Effector memory CD8-positive, alpha-beta T cell (primary cell): ENCODE data around the gene KCNH2.
A peak's percentile ranks its signal among the peaks of the same experiment; 100 is the strongest.

Source experiments
- ATAC-seq: fragments of 150-1000 bp; cut with Tn5 transposase; replicated peaks from 2 replicates; pipeline ENCODE4 v1.10.0; 2021; ENCODE audit warnings: mild to moderate bottlenecking, moderate library complexity
- DNase-seq, 3 experiments: peaks; one replicate each; pipeline ENCODE4 v3.0.0; 2021
- H3K27ac Mint-ChIP-seq, 2 donors: one replicate each; pipeline ENCODE4 v1.8.0; 2022; ENCODE audit warnings: mild to moderate bottlenecking in 2 of 2, mixed read lengths in 2 of 2, moderate library complexity in 2 of 2
- H3K27me3 Mint-ChIP-seq, 2 donors: one replicate each; pipeline ENCODE4 v1.8.0; 2022; ENCODE audit warnings: mixed read lengths in 2 of 2
- H3K36me3 Mint-ChIP-seq: one replicate; pipeline ENCODE4 v1.8.0; 2022; ENCODE audit warnings: mild to moderate bottlenecking, moderate library complexity, mixed read lengths; ENCODE audit not compliant: insufficient read depth
- H3K4me1 Mint-ChIP-seq, 2 donors: one replicate each; pipeline ENCODE4 v1.8.0; 2022; ENCODE audit warnings: low read depth in 2 of 2, mixed read lengths in 2 of 2
- H3K4me3 Mint-ChIP-seq, 2 donors: one replicate each; pipeline ENCODE4 v1.8.0; 2022; ENCODE audit warnings: mild to moderate bottlenecking in 2 of 2, mixed read lengths in 2 of 2, moderate library complexity in 2 of 2
- H3K9me3 Mint-ChIP-seq, 2 donors: one replicate each; pipeline ENCODE4 v1.8.0; 2022; ENCODE audit warnings: mixed read lengths in 2 of 2

KCNH2 gene

DNA sequence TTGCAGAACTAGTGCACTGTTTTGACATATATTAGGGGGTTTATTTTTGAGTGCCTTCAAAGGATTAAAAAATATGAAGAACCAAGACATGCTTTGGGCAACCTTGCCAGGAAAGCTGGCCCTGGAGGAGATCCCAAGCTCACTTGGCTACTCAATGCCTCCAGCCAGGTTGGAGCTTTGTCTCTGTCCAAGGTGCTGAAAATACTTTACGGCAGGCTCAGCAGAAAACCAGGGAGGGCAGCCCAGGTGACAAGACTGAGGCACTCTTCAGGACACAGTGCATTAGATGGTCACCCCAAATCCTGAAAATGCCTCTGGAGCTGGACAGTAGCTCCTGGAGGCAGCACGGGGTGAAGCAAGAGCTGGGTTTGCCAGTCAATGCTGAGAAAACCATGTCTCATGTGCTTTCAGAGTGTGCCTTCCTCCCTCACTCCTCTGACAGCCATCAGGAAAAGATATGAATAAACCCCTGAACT is 5.8 kb upstream of the KCNH2 start:
- peak; percentile 31 to 37 (median 36) for DNase-seq
- no peak for ATAC-seq
- Mint-ChIP-seq H3K4me3 (no peak overlapping the region), H3K27ac (no peak overlapping the region), H3K36me3 (peaks cover 11% of the 10 kb centered on the region), H3K9me3 (no peaks in the 10 kb centered on the region), H3K27me3 (peaks cover 43 to 80% of the 10 kb centered on the region in 2 donors), H3K4me1 (peaks cover 16% of the 10 kb centered on the region in 2 donors)

DNA sequence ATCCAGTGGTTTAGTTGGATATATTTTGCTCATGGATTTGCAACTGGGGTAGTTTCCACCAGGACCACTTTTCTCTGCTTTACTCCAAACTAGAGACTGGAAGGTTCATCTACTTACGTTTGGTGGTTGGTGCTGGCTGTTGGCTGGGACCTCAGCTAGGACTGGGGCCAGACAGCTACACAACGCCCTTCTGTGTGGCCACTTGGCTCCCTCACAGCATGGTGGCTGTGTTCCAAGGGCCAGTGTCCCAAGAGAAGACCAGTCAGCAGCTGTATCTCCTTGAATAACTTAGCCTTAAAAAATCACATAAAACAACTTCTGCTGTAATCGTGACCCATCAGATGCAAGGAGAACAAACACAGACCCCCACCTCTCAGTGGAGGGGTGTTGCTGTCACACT is 4.2 kb upstream of the KCNH2 start:
- H3K27me3 Mint-ChIP-seq = peaks cover 43 to 77% of the 10 kb centered on the region in 2 donors
- H3K36me3 Mint-ChIP-seq = peaks cover 17% of the 10 kb centered on the region
- no peaks in the 10 kb centered on the region for H3K9me3 Mint-ChIP-seq
- H3K4me1 Mint-ChIP-seq = peaks cover 14 to 18% of the 10 kb centered on the region in 2 donors
- no peak overlapping the region for H3K27ac Mint-ChIP-seq
- no peak for DNase-seq
- no peak for ATAC-seq
- no peak overlapping the region for H3K4me3 Mint-ChIP-seq

DNA sequence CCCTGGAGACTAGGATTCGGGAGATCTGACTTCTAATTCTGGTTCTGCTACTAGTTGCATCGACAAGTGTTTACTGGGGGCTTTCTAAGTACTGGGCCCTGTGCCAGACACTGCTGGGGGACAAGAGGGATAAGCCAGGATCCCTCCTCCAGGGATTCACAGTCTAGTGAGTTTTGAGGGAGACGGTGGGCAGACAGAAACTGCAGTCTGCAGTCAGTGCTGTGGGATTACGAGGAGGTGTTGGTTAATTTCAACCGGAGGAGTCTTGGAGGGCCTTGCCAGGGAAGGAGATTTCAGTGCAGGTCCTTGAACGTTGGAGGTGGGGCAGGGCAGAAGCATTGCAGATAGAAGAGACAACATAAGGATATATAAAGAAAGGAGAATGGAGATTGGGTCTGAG is 3.5 kb upstream of the KCNH2 start:
- DNase-seq (no peak), ATAC-seq (no peak)
- Mint-ChIP-seq H3K27me3 (peaks cover 50 to 77% of the 10 kb centered on the region in 2 donors), H3K4me1 (peaks cover 21 to 25% of the 10 kb centered on the region in 2 donors), H3K27ac (no peak overlapping the region), H3K9me3 (no peaks in the 10 kb centered on the region), H3K36me3 (peaks cover 20% of the 10 kb centered on the region), H3K4me3 (no peak overlapping the region)

DNA sequence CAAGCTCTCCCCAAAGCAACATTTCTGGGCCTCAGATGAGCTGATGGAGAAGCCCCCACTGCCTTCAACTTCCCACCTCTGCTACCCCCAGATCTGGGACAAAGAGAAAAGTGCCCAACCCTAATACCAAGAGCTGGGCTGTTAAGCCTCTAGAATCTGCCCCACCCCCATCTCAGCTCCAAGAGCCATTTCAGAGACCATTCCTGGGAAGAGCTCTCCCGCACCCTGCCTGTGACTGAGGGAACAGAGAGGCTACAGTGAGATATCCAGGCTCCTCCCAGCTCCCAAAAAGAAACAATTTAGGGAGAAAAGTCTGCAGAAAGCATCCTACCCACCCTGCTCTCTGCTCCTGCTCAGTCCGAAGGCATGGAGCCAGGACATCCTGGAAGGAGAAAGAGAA is 2.5 kb upstream of the KCNH2 start:
- Mint-ChIP-seq H3K4me3 (no peak overlapping the region), H3K27ac (no peak overlapping the region), H3K4me1 (peaks cover 16 to 19% of the 10 kb centered on the region in 2 donors), H3K36me3 (peaks cover 17% of the 10 kb centered on the region), H3K9me3 (no peaks in the 10 kb centered on the region), H3K27me3 (peaks cover 57 to 77% of the 10 kb centered on the region in 2 donors)
- ATAC-seq = no peak
- no peak for DNase-seq

DNA sequence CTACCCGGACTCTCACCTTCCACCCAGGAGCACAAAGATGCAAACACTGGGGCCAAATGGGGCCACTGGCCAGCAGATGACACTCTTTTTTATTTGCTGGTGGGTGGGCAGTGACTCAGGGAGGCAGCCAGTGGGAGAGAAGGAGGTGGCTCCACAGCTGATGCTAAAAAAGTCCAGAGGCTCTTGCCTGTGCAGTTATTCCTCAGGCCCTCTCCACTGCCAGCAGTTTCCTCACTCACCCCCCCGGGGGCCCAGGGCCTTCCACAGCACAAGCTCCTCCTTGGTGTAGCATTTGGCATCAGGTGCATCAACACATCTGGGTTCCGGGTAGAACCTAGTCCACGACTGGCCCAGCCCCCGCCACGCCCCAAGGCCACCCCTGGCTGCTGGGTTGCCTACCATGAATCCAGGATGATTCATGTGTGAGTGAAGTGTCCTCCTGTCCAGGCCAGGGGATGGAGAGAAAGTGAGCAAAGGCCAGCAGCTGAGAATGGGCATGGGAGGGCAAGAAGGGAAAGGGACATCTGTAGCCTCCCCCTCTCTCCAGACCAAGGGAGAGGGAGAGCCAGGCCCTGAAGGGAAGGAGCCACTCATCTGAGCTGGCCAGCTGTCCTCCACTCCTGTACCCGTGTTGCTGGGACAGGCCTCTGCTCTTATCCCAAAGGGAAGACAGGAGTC is 1.7 kb upstream of the KCNH2 start:
- DNase-seq = no peak
- ATAC-seq = no peak
- peaks cover 17% of the 10 kb centered on the region for H3K36me3 Mint-ChIP-seq
- H3K9me3 Mint-ChIP-seq = no peaks in the 10 kb centered on the region
- peak overlapping the region in 1 of 2 donors; percentile 29 for H3K4me3 Mint-ChIP-seq
- peaks cover 57 to 77% of the 10 kb centered on the region in 2 donors for H3K27me3 Mint-ChIP-seq
- H3K4me1 Mint-ChIP-seq = peaks cover 20 to 23% of the 10 kb centered on the region in 2 donors
- H3K27ac Mint-ChIP-seq = no peak overlapping the region

DNA sequence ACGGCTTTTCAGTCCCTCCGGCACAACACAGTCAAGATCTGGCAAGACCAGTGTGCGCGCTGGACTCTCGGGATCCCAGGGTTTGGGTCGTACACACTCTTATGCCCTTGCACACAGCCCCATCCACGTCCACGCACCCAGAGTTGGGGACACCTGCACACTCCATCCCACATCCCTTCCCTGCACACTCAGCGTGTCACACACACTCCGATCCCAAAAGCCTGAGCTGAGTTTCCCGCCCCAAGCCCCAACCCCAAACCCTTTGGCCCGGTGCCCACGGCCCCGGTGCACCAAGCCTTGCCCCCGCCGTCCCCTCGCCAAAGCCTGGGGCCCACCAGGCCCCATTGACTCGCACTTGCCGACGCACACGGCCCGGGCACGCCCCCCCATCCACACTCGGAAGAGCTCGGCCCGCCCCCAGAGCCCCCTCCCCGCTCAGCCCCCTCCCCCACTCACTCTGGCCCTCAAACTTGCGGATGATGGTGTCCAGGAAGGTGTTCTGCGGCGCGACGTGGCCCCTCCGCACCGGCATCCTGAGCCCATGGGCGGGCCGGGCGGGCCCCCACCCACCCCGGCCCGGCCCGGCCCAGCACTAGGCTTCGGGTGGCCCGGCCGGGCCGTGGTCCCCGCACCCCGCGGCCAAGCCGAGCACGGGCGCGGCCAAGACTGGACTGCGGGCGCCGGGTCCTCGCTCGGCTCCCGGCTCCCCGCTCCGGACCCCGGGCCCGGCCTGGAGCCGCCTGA is 567 bp downstream of the KCNH2 start:
- DNase-seq (no peak), ATAC-seq (no peak)
- H3K9me3 Mint-ChIP-seq = no peaks in the 10 kb centered on the region
- H3K27ac Mint-ChIP-seq = no peak overlapping the region
- peaks cover 24 to 28% of the 10 kb centered on the region in 2 donors for H3K4me1 Mint-ChIP-seq
- peaks cover 50 to 67% of the 10 kb centered on the region in 2 donors for H3K27me3 Mint-ChIP-seq
- peak overlapping the region; percentile 72 to 77 for H3K4me3 Mint-ChIP-seq
- peaks cover 21% of the 10 kb centered on the region for H3K36me3 Mint-ChIP-seq

DNA sequence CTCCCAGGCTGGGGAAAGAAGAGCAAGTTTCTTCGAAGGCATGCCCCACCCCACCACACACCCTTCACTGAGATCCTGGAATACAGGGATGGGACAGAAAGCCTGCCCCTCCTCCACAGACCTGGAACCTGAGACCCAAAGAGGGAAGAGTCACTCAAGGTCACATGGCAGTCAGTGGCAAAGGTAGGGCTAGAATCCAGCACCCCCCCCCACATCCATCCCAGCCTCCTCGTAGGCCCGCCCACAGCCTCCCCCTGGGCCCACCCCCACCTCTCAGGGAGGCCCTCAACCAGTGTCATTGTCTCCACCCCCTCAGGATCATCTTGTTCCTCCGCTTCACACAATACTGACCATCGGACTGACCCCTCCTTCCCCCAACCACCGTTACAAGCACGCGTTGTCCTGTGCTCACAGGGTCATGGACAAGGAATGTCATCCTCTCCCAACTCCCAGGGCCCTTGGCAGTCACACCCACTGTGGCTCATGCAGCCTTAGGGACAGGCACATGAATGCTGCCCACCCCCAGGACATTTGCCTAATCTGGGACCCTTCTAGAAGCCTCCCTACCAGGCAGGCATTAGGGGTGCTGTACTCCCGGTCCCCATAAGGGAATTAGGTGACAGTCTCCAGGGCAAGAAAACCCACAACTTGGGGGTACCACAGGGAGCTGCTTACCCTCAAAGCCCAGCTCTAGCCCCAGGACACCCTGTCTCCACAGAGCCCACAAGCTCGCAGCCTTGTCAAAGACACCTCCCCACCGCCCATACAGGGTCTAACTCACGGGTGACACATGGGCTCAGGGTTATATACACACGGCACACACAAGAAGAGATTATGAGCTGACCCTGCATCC is 1.4 kb downstream of the KCNH2 start:
- DNase-seq (no peak), ATAC-seq (no peak)
- Mint-ChIP-seq H3K4me3 (peak overlapping the region; percentile 72 to 77), H3K4me1 (peaks cover 24 to 28% of the 10 kb centered on the region in 2 donors), H3K9me3 (no peaks in the 10 kb centered on the region), H3K36me3 (peaks cover 21% of the 10 kb centered on the region), H3K27ac (no peak overlapping the region), H3K27me3 (peaks cover 42 to 59% of the 10 kb centered on the region in 2 donors)

DNA sequence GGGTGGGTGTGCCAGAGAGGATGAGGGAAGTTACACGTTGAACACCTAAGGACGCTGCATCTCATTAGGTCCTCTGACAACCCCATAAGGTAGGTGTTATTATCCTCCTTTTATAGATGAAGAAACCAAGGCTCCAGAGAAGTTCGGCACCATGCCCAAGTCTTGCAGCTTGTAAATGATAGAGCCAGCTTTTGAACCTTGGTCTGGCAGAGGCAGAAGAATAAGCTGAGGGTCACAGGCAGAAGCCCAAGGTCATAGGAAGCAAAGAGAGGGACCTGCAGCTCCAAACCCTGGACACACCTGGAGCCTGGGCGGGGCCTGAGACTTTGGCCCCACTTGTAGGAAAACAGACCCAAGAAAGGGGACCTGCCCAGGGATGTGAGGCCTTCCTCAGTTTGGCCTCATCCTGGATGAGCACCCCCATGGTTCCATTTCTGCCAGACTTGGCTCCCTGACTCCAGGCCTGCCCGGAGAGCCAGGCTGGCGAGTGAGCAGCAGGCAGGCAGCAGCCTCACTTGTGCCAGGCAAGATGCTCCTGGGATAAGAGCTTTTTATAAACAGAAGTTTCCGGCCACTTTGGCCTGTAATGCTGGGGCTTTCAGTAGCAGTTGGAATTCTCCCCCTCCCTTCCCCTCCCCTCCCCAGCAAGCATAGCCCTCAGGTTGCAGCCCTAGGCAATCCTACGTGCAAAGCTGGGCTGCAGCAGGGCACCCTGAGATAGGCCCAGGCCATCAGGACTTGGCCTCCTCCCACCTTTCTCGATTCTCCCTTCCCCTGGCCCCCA is 2.4 kb downstream of the KCNH2 start:
- H3K9me3 Mint-ChIP-seq = no peaks in the 10 kb centered on the region
- no peak for DNase-seq
- no peak for ATAC-seq
- peaks cover 31 to 49% of the 10 kb centered on the region in 2 donors for H3K27me3 Mint-ChIP-seq
- H3K36me3 Mint-ChIP-seq = peaks cover 19% of the 10 kb centered on the region
- peak overlapping the region; percentile 85 to 86 for H3K4me3 Mint-ChIP-seq
- H3K4me1 Mint-ChIP-seq = peaks cover 24 to 28% of the 10 kb centered on the region in 2 donors
- peak overlapping the region in 1 of 2 donors; percentile 25 for H3K27ac Mint-ChIP-seq

DNA sequence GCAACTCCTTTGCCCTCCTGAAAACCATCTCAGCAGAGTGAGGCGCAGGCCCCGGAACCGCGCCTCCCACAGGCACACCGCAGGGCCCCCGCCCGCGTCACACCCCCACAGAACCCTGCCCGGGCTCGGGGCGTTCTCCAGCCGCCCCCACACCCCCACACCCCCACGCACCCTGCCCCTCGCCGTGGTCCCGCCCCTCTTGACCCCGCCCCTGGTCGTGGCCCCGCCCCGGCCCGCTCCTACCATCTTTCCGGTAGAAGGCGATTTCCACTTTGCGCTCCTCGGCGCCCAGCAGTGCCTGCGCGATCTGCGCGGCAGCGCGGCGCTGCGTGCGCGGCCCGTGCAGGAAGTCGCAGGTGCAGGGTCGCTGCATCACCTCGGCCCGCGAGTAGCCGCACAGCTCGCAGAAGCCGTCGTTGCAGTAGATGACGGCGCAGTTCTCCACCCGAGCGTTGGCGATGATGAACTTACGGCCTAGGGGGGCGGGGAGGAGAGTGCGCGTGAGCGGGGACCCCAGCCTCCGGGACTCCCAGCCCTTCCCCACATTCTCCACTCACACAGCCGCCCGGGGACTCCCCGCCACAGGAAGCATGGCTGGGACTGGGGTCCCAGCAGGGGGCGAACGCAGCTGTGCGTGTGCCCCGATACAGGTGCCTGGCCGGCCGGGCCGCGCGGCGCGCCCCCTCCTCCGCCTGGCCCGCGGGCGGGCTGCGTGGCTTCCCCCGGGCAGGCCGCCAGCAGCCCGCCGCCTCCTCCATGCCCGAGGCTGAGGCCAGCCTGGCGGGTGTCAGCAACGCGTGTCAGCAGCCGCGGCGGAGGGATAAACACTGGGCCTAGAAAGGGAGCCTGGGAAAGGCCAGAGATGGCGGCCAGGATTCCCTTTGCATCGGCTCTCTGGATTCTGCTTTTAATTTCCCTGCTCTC is 3.4 kb downstream of the KCNH2 start:
- DNase-seq = peak; percentile 63 to 65 (median 64)
- Mint-ChIP-seq H3K27ac (peak overlapping the region in 1 of 2 donors; percentile 25), H3K4me1 (peaks cover 24 to 26% of the 10 kb centered on the region in 2 donors), H3K36me3 (peaks cover 18% of the 10 kb centered on the region), H3K4me3 (peak overlapping the region; percentile 85 to 86), H3K27me3 (peaks cover 25 to 45% of the 10 kb centered on the region in 2 donors), H3K9me3 (no peaks in the 10 kb centered on the region)
- peak; percentile 75 for ATAC-seq

DNA sequence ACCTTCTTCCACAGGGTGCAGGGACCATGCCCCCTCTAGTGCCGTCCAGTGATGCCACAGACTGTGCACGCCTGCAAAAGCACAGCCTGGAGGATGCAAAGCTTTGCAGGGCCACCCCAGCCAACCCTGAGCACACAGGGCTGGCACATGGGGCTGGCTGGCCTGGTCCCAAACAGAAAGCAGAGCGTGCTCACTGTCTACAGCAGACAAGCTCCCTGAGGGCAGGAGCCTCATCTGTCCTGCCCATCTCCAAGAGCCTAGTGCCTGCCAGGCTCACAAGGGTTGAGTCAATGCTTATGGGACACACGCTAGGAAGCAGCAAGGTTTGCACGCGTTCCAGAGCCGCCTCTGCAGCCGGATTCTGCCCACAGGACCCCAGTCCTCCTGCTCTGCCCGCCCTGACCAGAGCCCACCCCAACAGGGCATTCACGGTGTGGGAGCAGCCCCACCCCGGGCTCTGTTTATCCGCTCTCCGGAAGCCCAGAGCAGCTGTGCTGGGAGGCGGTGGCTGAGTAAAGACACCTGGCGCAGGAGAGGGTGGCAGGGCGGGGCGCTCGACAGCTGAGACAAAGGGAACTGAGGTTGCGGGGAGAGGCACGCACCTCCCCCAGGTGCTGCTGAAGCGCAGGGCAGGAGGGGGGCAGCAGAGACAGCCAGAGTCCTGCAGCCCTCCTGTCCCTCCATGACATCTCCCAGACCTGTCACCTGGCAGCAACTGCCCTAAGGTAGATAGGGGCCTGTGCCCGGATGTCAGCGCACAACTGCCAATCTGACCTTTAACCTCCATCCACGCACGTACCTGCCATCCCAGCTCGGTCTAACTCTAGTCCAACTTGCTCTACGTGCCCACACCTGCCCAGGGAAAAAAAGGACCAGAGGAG is 4.3 kb downstream of the KCNH2 start:
- H3K4me1 Mint-ChIP-seq = peaks cover 22 to 24% of the 10 kb centered on the region in 2 donors
- peaks cover 20 to 37% of the 10 kb centered on the region in 2 donors for H3K27me3 Mint-ChIP-seq
- peaks cover 16% of the 10 kb centered on the region for H3K36me3 Mint-ChIP-seq
- H3K4me3 Mint-ChIP-seq = peak overlapping the region; percentile 85 to 86
- peak overlapping the region in 1 of 2 donors; percentile 13 for H3K27ac Mint-ChIP-seq
- ATAC-seq (peak; percentile 4), DNase-seq (no peak)
- H3K9me3 Mint-ChIP-seq = no peaks in the 10 kb centered on the region

DNA sequence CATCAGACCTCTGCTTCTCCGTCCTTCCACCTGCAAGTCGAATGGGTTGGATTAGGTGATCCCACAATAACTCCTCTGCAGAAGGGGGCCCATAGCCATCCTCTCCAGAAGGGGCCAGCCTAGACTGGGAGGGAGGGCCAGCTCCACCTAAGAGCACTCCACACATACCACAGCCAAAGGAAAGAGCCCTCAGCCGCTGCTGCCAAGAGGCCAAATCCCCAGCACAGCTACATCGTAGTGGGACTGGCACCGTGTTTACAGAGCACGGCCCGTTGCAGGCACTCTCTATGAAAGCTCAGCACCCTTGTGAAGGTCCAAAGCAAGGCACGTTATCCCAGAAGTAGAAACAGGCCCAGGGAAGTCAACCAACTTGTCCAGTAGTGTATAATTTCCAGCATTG is 5.4 kb downstream of the KCNH2 start:
- DNase-seq = no peak
- Mint-ChIP-seq H3K9me3 (no peaks in the 10 kb centered on the region), H3K27me3 (peaks cover 15 to 30% of the 10 kb centered on the region in 2 donors), H3K4me3 (no peak overlapping the region), H3K4me1 (peaks cover 19 to 21% of the 10 kb centered on the region in 2 donors), H3K36me3 (peaks cover 12% of the 10 kb centered on the region), H3K27ac (peak overlapping the region in 1 of 2 donors; percentile 35)
- no peak for ATAC-seq
